Gastrocnemius medialis (tissue), 4 donors: ENCODE data around the gene CDC42BPA.

Source experiments
- POLR2A ChIP-seq, 2 donors: fragments of 450-650 bp; IDR thresholded peaks; one replicate each; pipeline ENCODE4 v1.6.1; 2017; ENCODE audit warnings: antibody characterized with exemption in 2 of 2, mild to moderate bottlenecking in 2 of 2, moderate library complexity in 2 of 2
- TF ChIP-seq, protein P1 (sequence below), 5 experiments: fragments of 450-650 bp in 3 of 5; fragments of 200-600 bp in 2 of 5; sonication (generic) in 2 of 5; IDR thresholded peaks in 4 of 5; conservative IDR thresholded peaks in 1 of 5; 1 replicate in 4 of 5; 2 replicates in 1 of 5; pipeline ENCODE4 v1.5.1; 2016 to 2019; ENCODE audit warnings: antibody characterized with exemption in 5 of 5, mild to moderate bottlenecking in 3 of 5, moderate library complexity in 3 of 5

DNA sequence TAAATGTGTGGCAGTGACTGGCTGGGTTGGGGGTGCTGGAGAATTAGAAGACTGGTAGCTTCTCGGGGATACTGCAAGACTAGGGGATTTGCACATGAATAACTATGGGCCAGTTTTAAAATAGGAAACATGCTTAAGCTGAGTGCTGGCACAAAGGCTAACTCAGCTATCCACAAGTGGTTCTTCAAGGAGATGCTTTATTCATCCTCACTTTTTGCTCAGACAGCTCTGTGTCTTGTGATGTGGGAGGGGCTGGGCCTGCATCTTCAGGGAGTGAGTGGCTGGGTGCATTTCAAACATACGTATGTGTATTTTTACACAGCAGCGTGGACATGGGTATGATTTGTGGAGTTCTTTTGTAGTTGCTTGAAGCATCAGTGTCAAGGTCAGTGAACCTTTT lies 375.9 kb downstream of the CDC42BPA start:
- TF ChIP-seq, protein P1, sequence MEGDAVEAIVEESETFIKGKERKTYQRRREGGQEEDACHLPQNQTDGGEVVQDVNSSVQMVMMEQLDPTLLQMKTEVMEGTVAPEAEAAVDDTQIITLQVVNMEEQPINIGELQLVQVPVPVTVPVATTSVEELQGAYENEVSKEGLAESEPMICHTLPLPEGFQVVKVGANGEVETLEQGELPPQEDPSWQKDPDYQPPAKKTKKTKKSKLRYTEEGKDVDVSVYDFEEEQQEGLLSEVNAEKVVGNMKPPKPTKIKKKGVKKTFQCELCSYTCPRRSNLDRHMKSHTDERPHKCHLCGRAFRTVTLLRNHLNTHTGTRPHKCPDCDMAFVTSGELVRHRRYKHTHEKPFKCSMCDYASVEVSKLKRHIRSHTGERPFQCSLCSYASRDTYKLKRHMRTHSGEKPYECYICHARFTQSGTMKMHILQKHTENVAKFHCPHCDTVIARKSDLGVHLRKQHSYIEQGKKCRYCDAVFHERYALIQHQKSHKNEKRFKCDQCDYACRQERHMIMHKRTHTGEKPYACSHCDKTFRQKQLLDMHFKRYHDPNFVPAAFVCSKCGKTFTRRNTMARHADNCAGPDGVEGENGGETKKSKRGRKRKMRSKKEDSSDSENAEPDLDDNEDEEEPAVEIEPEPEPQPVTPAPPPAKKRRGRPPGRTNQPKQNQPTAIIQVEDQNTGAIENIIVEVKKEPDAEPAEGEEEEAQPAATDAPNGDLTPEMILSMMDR (IDR thresholded peaks at IDR 0.05 in 4 of 5, conservative IDR thresholded peaks at IDR 0.05 in 1 of 5), result no peak
- peak in 1 of 2 donors; percentile 50 for TF ChIP-seq POLR2A (IDR thresholded peaks at IDR 0.05)
